Measurements from ENCODE around the gene DNAJC18.
"Not testable (repeated sequence)": the region's sequence is repeated elsewhere in the genome, so short reads cannot be mapped to it uniquely, and the experiment has no call there.

The DNAJC18 gene

GRCh38 chr5:139478657-139479423, 39.5 kb upstream of the DNAJC18 start:
- Histone ChIP-seq H3K9ac (ENCODE audit: low read depth, low read length, poor library complexity, severe bottlenecking) (peak overlapping the region; percentile 46), H3K36me3 (ENCODE audit: insufficient read depth, low read length) (peaks cover 16% of the 10 kb centered on the region; the same call in 1 of the 2 replicates), H3K4me2 (ENCODE audit: low read depth, low read length, poor library complexity, severe bottlenecking) (peak overlapping the region; percentile 71), H3K4me1 (ENCODE audit: insufficient read depth, low read length, poor library complexity, severe bottlenecking) (peaks cover 77% of the 10 kb centered on the region), H4K20me1 (ENCODE audit: insufficient read depth, low read length, poor library complexity, severe bottlenecking) (peaks cover 25% of the 10 kb centered on the region), H3K4me3 (ENCODE audit: low read length, poor library complexity, severe bottlenecking) (peak overlapping the region; percentile 56), H3K79me2 (ENCODE audit: insufficient read depth, low read length) (peaks cover 71% of the 10 kb centered on the region)
- not testable (repeated sequence) for H3K9me3 ChIP-seq (ENCODE audit: insufficient read depth, low read depth, low read length); H3K27me3 ChIP-seq (ENCODE audit: insufficient read depth, low read length, poor library complexity, severe bottlenecking); H2AFZ ChIP-seq (ENCODE audit: low read length); H3K9me2 ChIP-seq (replicated peaks; ENCODE audit: low read depth, low read length); H3F3A ChIP-seq (ENCODE audit: low read depth)

GRCh38 chr5:139475865-139476617, 36.7 kb upstream of the DNAJC18 start:
- H3K4me2 ChIP-seq (ENCODE audit: low read depth, low read length, poor library complexity, severe bottlenecking) = peak overlapping the region; percentile 87

GRCh38 chr5:139474890-139475791, 35.8 kb upstream of the DNAJC18 start:
- peaks cover 88% of the 10 kb centered on the region for H3K4me1 ChIP-seq (ENCODE audit: insufficient read depth, low read length, poor library complexity, severe bottlenecking)
- no peak overlapping the region for H2AFZ ChIP-seq (ENCODE audit: low read length)
- peak overlapping the region; percentile 87 for H3K4me2 ChIP-seq (ENCODE audit: low read depth, low read length, poor library complexity, severe bottlenecking)
- no peaks in the 10 kb centered on the region for H3K9me3 ChIP-seq (ENCODE audit: insufficient read depth, low read depth, low read length)
- peaks cover 11% of the 10 kb centered on the region for H4K20me1 ChIP-seq (ENCODE audit: insufficient read depth, low read length, poor library complexity, severe bottlenecking)
- H3F3A ChIP-seq (ENCODE audit: low read depth) = no peaks in the 10 kb centered on the region
- peak overlapping the region; percentile 95 for H3K9ac ChIP-seq (ENCODE audit: low read depth, low read length, poor library complexity, severe bottlenecking)
- H3K36me3 ChIP-seq (ENCODE audit: insufficient read depth, low read length) = peaks cover 16% of the 10 kb centered on the region; the same call in 1 of the 2 replicates
- no peak for TF ChIP-seq EZH2phosphoT487 (IDR thresholded peaks at IDR 0.05; ENCODE audit: borderline replicate concordance)
- peaks cover 82% of the 10 kb centered on the region for H3K79me2 ChIP-seq (ENCODE audit: insufficient read depth, low read length)
- H3K27me3 ChIP-seq (ENCODE audit: insufficient read depth, low read length, poor library complexity, severe bottlenecking) = no peaks in the 10 kb centered on the region
- no peaks in the 10 kb centered on the region for H3K9me2 ChIP-seq (replicated peaks; ENCODE audit: low read depth, low read length)
- H3K4me3 ChIP-seq (ENCODE audit: low read length, poor library complexity, severe bottlenecking) = peak overlapping the region; percentile 64

More at GRCh38 chr5:139475865-139476617, 36.7 kb upstream of the DNAJC18 start:
- TF ChIP-seq EZH2phosphoT487 (IDR thresholded peaks at IDR 0.05; ENCODE audit: borderline replicate concordance) (no peak), CTCF (conservative IDR thresholded peaks at IDR 0.05; ENCODE audit: low read length) (no peak)
- Histone ChIP-seq H3K79me2 (ENCODE audit: insufficient read depth, low read length) (peaks cover 90% of the 10 kb centered on the region), H3K9me2 (replicated peaks; ENCODE audit: low read depth, low read length) (no peaks in the 10 kb centered on the region), H3K27me3 (ENCODE audit: insufficient read depth, low read length, poor library complexity, severe bottlenecking) (no peaks in the 10 kb centered on the region), H3K4me3 (ENCODE audit: low read length, poor library complexity, severe bottlenecking) (peak overlapping the region; percentile 64), H3F3A (ENCODE audit: low read depth) (no peaks in the 10 kb centered on the region), H4K20me1 (ENCODE audit: insufficient read depth, low read length, poor library complexity, severe bottlenecking) (peaks cover 20% of the 10 kb centered on the region), H3K4me1 (ENCODE audit: insufficient read depth, low read length, poor library complexity, severe bottlenecking) (peaks cover 92% of the 10 kb centered on the region), H2AFZ (ENCODE audit: low read length) (no peak overlapping the region), H3K9me3 (ENCODE audit: insufficient read depth, low read depth, low read length) (no peaks in the 10 kb centered on the region), H3K36me3 (ENCODE audit: insufficient read depth, low read length) (peaks cover 16% of the 10 kb centered on the region; the same call in 1 of the 2 replicates), H3K9ac (ENCODE audit: low read depth, low read length, poor library complexity, severe bottlenecking) (peak overlapping the region; percentile 95)
